ENCODE data around the gene AKNA.
A peak's percentile ranks its signal among the peaks of the same experiment; 100 is the strongest.

Gene AKNA

DNA sequence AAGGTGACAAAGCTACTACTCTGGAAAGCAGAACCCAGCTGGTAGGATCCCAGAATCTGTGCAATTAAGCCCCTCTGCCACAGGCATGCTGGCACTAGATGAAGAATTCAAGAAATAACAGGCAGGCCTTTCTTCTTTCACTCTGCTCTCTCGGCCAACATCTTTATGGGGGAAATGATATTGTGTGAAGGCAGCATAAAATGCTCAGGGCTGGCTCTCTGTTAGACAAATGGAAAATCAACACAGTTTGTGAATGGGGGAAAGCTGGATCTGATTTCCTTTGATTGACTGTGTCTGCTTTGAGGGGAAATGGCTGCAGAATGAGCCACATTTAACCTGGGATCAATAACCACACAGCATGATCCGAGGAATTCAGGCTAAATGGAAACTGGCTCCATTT lies 29.1 kb upstream of the AKNA start:
- no peak for DNase-seq

DNA sequence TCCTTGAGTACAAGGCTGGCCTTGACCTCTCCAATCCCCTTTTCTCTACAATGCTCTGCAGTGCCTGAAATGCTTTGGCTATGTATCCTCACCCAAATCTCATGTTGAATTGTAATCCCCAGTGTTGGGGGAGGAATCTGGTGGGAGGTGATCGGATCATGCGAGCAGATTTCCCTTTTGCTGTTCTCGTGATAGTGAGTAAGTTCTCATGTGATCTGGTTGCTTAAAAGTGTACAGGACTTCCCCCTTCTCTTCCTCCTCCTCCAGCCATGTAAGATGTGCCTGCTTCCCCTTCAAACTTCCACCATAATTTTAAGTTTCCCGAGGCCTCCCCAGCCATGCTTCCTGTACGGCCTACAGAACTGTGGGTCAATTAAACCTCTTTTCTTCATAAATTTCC lies 28.5 kb upstream of the AKNA start:
- no peak for DNase-seq

DNA sequence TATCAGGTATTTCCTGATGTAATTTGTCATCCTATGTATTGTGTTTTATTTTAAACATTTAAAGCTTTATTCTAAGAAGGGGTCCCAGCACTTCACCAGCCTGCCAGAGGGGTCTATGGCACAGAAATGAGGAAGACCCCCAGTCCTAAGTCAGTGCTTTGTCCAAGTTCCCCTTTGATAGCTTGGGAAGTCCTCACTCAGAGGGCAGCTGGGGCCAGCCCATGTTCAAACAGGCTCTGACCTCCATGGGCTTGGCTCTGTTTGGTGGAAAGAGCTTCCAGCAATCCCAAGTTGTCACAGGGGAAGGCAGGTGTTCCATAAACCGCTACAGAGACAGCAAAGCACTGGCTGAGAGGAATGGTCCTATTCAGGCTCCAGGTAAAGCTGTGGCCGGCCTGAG lies 26.6 kb upstream of the AKNA start:
- DNase-seq: no peak

DNA sequence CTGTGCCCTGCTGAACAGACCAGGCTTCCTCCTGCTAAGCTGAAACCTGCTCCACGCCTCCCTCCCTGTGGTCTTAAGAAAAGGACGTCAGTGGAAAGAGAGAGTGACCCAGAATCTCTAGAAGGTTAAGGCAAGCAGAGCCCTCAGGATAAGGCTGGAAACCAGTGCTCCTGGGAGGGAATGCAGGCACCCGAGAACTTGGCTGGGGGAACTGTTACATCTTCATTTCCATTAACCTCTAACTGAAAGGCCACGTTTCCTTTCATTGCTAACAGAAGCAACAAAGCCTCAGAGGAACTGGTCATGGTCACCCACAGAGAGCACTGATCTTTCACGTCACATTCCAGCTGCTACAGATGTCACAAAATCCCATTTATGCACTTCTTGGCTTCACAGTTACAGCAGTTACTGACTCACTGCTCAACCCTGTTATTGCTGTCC lies 26.1 kb upstream of the AKNA start:
- no peak for DNase-seq

DNA sequence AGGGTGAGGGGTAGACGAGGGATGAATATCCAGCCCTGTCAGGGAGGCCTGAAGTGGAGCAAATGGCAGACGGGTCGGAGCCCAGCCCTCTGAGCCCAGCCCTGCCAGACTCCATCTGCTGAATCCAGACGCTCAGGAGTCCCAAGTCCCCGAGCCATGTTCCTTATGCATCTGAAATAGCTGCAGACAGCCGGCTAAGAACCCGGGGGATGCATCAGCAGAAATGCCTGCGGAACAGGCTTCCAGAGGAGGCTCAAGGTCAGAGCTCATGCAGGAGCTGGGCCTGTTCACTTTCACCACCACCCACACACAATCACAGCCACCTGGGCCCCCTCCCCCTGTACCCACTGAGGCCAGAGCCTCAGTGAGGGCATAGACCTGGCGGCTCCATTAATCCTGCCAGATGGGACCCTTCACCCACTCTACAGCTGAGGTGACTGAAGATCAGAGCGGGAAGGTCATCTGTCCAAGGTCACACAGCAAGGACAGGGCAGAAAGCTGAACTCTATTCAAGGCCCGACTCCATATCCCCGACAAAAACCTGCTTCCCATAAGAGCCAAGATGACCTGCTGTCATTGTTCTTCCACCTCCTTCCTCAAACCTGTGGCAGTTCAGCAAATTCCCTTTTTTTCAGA lies 24.4 kb upstream of the AKNA start:
- DNase-seq: no peak

DNA sequence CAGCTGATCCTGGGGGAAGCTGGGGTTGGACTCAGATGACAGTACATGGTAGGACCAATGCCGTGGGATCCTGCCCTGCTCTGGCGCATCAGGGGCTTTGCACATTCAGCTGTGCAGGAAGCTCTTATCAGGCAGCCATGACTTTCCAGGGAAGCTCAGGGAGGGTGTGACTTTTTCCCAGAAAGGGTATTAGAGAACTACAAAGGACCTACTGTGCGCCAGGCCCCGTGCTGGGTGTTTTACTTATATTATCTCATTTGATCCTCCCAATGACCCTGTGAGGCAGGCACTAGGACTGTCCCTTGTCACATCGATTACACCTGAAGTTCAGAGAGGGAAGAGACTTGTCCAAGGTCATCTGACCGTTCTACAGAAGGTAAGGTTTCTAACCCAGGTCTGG lies 23.7 kb upstream of the AKNA start:
- no peak for DNase-seq

DNA sequence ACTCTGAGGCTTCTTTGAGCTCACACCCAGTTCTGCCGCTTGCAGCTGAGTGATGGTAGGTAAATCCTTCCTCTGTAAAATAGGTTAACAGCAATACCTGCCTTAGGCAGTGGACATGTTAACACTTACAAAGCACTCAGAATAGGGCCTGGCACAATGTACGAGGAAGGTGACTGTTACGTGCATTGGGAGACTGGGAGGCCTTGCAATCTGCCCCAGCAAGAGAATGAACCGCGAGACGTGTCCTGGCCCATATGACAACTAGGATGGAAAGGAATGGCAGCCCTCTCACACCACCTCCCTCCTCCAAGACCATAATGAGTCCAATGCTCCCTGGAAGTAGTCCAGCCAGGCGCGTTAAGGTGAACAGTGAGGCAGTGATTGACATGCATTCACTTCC lies 23.1 kb upstream of the AKNA start:
- DNase-seq: no peak

DNA sequence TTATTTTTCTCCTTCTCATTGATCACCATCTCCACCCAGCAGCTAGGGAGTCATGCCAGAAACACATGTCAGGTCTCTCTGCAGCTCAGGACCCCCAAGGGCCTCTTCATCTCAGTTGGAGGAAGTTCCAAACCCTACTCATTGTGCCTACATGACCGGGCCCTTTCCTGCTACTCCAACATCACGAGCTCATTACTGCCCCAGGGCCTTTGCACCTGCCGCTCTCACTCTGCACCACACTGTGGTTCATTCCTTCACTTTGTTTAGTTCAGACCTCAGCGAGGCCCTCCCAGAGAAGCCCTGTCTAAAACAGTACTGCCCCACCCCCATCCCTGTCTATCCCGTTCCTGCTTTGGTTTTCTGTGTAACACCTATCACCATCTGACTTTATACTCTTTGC lies 22.1 kb upstream of the AKNA start:
- no peak for DNase-seq

DNA sequence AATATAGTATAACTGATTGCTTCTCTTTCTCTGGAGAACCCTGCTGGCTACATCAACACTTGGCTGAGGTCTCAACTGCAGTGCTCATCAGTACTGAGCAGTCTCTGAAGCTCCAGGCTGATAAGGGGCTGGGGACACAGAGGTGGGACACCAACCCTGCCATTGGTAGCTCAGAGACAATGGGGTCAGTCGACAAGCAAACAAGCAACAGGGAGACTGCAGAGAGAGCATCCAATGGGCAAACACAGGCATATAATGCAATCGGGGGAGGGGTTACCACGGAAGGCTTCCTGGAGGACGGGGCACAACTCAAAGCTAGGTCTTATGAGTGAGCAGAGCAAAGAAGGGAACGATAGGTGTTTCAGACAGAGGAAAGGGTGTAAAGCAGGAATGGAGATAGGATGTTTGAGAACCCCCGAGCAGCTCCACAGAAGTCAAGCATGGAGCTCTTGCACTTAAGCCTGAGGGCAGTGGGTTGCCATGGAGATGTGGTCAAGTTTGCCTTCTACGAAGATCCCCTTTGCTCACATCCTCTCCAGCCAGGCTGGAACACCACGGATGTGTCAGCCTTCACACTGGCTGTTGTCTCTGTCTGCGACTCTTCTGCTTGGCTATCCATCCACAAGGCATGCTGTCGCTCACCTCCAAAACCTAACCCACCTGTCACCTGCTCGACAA lies 21.5 kb upstream of the AKNA start:
- no peak for DNase-seq

DNA sequence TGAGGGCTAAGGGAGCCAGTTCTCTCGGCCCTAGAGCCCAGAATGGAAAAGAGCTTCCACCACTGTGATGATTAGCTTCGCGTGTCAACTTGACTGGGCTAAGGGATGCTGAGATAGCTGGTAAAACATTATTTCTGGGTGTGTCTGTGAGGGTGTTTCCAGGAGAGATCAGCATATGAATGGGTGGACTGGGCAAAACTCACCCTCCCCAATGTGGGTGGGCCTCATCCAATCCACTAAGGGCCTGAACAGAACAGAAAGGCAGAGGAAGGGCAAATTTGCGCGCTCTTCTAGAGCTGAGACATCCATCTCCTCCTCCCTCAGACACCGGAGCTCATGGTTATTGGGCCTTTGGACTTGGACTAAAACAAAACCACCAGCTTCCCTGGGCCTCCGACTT lies 20.9 kb upstream of the AKNA start:
- DNase-seq: no peak

DNA sequence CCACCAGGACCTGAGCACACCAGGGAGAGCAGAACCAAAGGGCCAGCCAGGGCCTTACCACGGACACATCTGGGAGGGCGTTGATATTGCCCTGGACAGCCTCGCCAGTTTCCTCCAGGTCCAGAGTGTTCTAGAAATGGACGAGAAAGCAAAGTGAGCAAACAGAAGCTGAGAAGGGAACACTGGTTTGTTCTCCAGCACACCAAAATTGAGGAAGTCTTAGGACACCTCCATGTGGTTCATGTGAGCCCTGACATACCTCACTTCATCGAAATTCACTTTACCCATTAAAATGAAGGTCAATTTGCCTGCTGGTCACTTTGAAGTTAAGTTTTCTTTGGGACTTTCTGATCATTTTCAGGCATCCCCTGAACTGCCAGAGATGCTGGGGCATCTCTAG lies 20.1 kb upstream of the AKNA start:
- DNase-seq: no peak

DNA sequence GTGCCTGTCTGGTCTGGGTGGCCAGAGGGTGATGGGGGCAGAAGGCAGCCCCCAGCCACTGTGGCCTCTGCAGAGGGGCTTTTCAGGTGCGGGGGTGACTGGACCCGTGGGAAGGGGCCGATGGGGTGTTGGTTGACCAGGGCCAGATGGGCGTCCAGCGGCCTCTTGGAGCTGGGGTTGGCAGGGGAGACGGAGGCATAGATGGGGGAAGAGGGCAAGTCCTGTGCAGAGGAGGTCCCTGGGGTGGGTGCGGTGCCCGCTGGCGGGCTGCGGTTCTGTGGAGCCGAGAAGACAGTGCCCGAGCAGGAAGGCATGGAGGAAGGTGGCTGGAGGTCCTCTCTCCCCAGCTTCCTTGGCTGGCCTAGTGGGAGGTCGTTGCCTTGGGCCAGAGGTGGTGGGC lies 18.7 kb upstream of the AKNA start:
- no peak for DNase-seq

DNA sequence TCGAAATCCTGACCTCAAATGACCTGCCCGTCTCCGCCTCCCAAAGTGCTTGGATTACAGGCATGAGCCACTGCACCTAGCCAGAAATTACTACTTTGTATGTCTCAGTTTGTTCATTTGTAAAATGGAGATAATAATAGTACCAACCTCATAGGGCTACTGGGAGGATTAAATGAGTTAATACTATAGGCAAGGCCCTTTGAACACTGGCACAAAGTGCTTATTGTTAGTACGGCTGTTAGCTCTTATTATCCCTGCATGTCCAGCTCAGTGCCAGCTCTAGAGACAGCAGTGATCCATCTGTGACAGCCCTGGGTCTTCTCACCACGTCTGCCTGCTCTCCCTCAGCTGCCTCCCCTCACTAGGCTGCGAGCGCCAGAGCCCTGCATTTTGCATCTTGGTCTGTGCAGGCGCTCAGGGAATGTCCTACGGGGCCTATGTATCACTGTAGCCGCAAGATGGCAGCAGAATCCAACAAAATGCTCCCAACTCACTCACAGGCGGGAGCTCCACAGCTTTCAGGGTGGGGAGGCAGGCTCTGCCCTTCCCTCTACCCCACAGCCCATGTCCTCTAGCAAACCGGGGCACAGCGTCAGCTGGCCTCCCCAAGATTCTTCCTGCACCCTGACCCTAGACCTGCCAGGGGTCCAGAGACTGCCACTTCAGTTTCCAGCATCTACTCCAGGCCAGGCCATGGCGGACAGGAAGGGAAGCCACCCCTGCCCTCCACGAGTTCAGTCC lies 17.7 kb upstream of the AKNA start:
- DNase-seq: peak; percentile 81

DNA sequence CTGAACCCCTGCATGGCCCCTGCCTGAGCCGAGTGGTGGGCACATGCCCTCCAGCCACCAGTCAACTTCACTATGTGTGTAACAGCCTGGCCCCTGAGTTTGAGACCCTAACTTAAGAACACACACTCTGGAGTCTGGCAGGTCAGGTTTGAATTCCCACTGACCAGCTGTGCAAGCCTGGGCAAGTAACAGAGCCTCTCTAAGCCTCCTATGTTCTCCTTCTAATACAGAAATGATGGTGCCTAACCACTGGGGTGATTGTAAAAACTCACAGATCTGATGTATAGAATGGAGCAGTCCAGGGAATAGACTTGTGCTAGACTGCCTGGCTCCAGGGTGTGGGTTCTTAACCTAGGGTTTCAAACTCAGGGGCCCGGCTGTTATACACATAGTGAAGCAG lies 16.7 kb upstream of the AKNA start:
- DNase-seq: no peak

DNA sequence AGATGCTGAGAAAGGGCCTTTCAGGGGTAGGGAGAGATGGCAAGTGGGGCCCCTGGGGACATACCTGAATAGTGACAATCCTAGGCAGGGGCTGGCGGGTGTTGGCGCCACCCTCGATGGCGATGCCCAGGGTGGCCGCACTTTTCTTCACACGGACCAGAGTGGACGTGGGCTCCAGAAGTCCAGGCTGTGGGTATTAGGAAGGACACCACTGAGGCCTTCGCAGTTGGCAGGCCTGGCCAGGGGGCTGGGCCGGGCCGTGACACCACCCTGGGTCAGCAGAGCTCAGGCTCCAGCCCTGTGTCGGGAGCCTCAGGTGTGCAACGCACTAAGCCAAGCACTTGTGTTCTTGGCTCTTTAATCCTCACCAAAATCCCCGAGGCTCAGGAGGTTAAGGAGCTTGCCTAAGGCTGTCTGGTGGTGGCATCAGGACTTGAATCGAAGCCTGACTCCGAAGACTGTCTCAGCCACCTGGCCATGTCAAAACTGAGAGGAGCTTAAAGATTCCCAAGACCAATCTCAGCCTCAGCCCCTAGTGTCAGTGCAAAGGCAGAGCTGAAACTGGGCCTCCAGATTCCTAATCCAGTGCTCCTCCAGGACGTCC lies 15.5 kb upstream of the AKNA start:
- no peak for DNase-seq

DNA sequence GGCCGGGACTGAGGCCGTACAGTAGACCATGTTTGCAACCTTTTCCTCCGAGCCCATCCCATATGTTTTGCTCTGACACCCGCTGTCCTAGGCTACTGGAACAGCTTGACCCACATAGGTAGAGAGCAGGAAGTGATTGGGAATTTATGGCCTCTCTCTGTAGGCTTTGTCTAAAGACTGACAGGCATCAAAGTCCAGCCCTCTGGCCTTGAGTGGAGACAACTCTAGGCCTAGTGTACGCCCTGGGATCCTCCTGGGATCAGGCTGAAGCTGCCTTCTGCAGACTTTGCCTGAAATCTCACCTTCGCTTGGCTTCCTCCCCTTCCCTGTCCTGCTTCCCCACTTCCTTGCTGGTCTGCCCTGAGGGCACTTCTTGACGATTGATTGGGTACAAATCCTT lies 13.6 kb upstream of the AKNA start:
- no peak for DNase-seq

DNA sequence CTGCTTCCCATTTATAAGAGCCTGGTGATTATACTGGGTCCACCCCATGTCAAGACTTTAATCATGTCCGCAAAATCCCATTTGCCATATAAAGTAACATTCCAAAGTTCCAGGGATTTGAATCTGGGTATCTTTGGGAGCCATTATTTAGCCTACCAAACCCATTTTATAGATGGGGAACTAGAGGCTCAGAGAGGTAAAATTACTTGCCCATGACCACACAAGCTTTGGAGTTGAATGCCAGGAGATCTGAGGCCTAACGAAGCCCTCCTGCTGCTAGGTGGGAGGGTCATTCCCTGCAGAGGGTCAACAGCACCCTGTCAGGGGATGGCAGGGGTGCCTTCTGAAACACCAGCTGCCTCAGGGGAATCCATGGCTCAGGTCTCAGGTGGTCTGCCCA lies 13.0 kb upstream of the AKNA start:
- DNase-seq: no peak

DNA sequence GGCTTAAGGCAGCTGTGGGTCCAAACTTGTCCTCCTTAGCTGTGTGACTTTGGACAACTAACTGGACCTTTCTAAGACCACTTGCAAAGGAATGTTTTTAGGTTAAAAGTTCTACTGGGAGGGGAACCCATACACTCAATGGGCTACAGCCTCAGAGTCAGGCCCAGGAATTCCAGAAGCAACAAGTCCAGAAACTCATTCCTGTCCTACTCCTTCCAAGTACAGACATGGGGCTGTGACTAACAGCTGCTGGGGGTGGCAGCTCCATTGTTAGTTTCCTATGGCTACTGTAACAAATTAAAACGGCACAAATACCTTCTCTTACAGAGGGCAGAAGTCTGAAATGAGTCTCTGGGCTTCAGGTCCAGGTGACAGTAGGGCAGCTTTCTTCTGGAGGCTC lies 12.4 kb upstream of the AKNA start:
- DNase-seq: no peak

DNA sequence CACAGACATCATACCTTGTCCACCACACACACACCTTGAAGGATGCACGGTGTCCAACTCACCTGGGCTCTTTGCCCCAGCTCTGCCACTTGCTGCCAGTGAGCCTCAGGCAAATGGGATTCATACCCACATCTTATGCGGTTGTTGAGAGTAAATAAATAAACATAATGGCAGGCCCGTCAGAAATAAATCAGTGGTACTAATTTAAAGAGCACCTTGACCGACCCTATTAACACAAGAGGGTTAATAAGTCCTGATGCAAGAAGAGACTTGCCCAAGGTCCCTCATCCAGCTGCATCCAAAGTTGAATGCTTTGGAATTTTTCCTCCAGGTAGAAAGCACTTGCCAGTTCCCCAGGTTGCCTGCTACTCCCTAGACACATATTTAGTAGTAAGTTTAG lies 11.6 kb upstream of the AKNA start:
- no peak for DNase-seq

DNA sequence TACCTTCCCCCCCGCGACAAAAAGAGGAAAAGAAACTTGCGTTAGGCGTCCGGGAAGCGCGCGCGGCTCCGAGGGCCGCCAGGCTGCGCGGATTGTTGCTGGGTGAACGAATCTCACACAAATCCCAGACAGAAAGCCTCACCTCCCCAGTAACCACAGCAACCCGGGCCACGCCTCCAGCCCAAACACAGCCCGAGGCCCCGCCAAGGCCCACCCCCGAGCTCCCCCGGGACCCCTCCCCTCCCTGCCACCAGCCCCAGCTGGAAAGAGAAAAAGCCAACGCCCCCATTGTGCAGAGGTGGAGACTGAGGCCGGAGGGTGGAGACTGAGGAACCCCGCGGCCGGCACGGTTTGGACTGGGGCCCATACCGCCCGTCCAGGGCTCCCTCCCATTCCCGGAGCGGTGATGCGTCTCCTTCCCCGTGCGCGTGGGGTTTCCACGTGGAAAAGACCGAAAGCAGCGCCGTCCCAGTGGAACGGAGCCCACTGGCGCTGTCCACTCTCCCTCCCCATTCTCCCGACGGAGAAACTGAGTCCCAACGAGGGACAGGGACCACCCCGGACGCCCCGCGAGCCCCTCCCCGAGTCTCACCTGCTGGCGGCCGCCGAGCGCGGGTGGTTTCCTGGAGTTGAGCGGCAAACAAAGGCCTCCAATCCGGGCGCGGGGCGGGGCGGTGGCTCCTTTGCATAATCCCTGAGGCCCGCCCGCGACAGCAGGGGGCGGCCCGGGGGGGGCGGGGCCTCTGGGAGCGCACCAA lies 10.2 kb upstream of the AKNA start:
- DNase-seq: peak; percentile 94

DNA sequence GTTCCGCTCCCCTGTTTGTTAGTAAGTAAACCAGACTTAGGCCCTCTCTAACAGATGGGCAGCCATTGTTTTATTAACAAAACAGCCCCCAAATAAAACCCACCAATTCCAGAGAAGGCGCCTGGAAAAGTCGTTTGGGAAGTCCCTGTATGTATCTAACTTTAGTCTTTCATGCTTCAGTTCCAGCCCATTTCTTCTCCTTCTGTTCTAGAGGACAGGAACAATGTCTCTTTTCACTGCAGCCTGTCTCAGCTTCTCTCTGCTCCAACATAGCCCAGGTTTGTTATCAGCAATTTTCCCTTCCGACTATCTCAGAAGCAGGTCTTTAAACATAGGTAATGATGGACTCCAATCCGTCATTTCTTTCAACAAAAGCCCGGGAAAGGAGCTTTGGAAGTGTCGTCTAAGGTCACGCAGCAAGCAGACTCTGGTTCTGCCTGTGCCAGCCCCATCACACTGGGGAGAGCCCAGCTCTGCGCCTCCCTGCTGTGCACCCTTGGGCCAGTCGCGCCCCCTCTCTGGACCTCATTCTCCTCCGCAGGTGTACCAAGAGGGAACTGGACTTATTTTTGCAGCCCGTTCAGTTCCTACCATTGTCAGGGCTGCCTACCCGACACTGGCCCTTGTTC lies 9.6 kb upstream of the AKNA start:
- no peak for DNase-seq

DNA sequence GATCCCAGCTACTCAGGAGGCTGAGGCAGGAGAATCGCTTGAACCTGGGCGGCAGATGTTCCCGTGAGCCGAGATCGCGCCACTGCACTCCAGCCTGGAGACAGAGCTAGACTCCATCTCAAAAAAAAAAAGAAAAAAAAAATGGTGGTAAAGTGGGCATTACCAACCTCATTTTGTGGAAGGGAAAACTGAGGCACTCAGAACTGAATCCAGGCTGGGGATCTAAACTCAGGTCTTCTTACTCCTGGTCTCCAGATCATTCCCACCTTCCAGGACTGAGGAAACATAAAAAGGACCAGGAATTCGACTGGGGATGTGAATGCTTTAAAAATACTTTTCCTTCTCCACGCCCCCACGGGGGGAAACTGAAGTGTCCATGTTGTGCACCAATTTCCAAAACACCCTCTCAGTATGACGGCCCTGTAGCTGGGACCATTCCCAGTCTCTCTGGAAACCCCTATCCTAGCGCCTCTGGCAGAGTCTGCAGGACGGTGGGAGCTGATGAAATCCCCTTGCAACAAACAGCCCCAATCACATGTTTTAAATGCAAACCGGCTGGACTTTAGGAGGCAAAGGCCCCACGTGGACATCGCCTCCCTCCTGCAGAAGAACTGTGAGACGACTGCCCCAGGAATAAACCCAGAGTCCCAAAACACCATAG lies 8.9 kb upstream of the AKNA start:
- no peak for DNase-seq

All from midbrain (tissue), 1 donor.